ENCODE data around the gene REXO1. TPM values are rescaled to one million over a fixed set of nuclear protein-coding genes. Genes with fewer than 3 reads are reported as not detected.
A peak's percentile ranks its signal among the peaks of the same experiment; 100 is the strongest.

The REXO1 gene
- total and polyA plus RNA-seq, 2 donors (not counting 1 experiment from before 2014, with no cell fraction given): 72.6 to 898 TPM

DNA sequence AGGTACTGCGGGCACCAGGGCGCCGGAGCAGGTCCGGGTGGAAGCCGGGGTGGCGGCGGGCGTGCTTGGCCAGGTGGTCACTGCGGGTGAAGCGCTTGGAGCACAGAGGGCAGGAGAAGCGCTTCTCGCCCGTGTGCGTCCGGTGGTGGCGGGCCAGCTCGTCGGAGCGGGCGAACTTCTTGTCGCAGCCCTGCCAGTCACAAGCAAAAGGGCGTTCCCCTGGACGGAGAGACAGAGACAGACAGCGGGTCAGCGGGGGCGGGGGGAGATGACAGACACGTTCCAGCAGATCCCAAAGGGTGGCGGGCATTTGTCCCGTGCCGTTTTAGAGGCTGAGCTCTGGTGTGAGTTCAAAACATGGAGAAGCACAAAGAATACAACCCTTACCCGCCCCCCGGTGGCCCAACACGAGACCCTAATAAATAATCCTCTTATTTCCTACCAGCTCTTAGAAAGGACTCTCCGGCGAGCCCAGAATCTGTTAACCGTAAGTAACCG, 6.3 kb upstream of the REXO1 start:
- Histone ChIP-seq H3K4me2 (replicated peaks; ENCODE audit: low read depth, low read length, poor library complexity, severe bottlenecking) (peak overlapping the region; percentile 97), H3K27me3 (replicated peaks in 1 of 4; ENCODE audit: control extremely low read depth in 1 of 4, control insufficient read depth in 3 of 4, insufficient read depth in 4 of 4, low read length in 3 of 4) (no peaks in the 10 kb centered on the region), H3K36me3 (replicated peaks in 1 of 2; ENCODE audit: control extremely low read depth in 1 of 2, control insufficient read depth in 1 of 2, extremely low read depth in 1 of 2, insufficient read depth in 2 of 2, low read length in 1 of 2) (peaks cover 0 to 4% of the 10 kb centered on the region in 2 experiments), H3K4me3 (ENCODE audit: control extremely low read depth in 1 of 5, extremely low read depth in 1 of 5, insufficient read depth in 1 of 5, low read depth in 2 of 5, low read length in 4 of 5) (no peak overlapping the region), H3K4me1 (ENCODE audit: control insufficient read depth in 2 of 2, insufficient read depth in 2 of 2, low read length in 2 of 2) (peaks cover 64 to 82% of the 10 kb centered on the region in 2 donors), H3K79me2 (ENCODE audit: control insufficient read depth, insufficient read depth, low read length) (peaks cover 65% of the 10 kb centered on the region), H3K27ac (ENCODE audit: low read length in 2 of 2) (peak overlapping the region in 1 of 2 donors; percentile 57), H3K9ac (ENCODE audit: low read length) (no peak overlapping the region), H3K9me3 (ENCODE audit: control extremely low read depth in 1 of 3, control insufficient read depth in 2 of 3, insufficient read depth in 1 of 3, low read length in 2 of 3) (no peaks in the 10 kb centered on the region), H2AFZ (ENCODE audit: insufficient read depth, low read depth, low read length, poor library complexity, severe bottlenecking) (no peak overlapping the region), H4K20me1 (ENCODE audit: control insufficient read depth, insufficient read depth, low read length, poor library complexity, severe bottlenecking) (peaks cover 78% of the 10 kb centered on the region)
- POLR2A ChIA-PET: interaction anchor here (0.7 to 1.1 kb wide), 2 partner anchors 43 to 209 kb away, joined by 3 to 4 read pairs; no protein-coding TSS in a partner anchor
- TF ChIP-seq EZH2 (IDR thresholded peaks at IDR 0.05; ENCODE audit: borderline replicate concordance, insufficient read depth, low read depth, low read length, poor library complexity, severe bottlenecking): no peak
- TF ChIP-seq, protein P1, sequence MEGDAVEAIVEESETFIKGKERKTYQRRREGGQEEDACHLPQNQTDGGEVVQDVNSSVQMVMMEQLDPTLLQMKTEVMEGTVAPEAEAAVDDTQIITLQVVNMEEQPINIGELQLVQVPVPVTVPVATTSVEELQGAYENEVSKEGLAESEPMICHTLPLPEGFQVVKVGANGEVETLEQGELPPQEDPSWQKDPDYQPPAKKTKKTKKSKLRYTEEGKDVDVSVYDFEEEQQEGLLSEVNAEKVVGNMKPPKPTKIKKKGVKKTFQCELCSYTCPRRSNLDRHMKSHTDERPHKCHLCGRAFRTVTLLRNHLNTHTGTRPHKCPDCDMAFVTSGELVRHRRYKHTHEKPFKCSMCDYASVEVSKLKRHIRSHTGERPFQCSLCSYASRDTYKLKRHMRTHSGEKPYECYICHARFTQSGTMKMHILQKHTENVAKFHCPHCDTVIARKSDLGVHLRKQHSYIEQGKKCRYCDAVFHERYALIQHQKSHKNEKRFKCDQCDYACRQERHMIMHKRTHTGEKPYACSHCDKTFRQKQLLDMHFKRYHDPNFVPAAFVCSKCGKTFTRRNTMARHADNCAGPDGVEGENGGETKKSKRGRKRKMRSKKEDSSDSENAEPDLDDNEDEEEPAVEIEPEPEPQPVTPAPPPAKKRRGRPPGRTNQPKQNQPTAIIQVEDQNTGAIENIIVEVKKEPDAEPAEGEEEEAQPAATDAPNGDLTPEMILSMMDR (IDR thresholded peaks at IDR 0.05): no peak
- peaks cover 68% of the 10 kb centered on the region for H3K4me1 Mint-ChIP-seq
- 95% methylated on average over 34 of the region's 37 CpGs for WGBS (ENCODE audit: insufficient coverage)
- ATAC-seq (ENCODE audit: low read depth): no peak
- peak overlapping the region; percentile 66 for H3K4me3 Mint-ChIP-seq
- H3K9me3 Mint-ChIP-seq (ENCODE audit: insufficient read depth): no peaks in the 10 kb centered on the region
- intact Hi-C loops (cut with micrococcal nuclease): no loop called here
- H3K27ac Mint-ChIP-seq: peak overlapping the region; percentile 69
- CTCF ChIA-PET: no interaction called here
- no peaks in the 10 kb centered on the region for H3K27me3 Mint-ChIP-seq
- DNase-seq: no peak

DNA sequence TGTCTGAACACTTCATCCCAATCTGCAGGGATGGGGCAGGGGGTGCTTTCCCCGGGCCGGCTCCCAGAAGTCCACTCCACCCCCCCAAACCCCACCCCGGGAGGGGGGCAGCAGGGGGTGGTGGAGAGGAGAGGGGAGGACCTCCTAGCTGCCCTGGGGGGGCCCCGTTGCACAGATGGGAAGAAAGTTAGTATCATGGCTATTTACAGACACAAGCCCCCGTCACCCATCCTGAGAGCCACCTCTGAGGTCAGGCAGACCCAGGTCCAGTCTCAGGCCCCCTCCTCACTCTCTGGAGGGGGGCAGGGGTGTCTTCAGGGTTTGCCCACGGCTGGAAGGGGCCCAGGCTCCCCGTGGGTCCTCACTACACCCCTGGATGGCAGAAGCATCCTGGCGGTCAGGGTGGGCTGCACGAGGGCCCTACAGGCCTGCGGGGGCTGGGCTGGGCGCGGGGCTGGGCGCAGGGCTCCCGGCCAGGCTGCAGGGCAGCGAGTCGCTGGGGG, 5.8 kb upstream of the REXO1 start:
- ChIA-PET POLR2A (interaction anchor here (1.1 kb wide), 1 partner anchor 43 kb away, joined by 4 read pairs; no protein-coding TSS in a partner anchor), CTCF (interaction anchor here (0.5 kb wide), 1 partner anchor 21 kb away, joined by 8 read pairs; no protein-coding TSS in a partner anchor)
- no peak for TF ChIP-seq EZH2 (IDR thresholded peaks at IDR 0.05; ENCODE audit: borderline replicate concordance, insufficient read depth, low read depth, low read length, poor library complexity, severe bottlenecking)
- TF ChIP-seq, protein P1 (IDR thresholded peaks at IDR 0.05): no peak
- DNase-seq (no peak), ATAC-seq (ENCODE audit: low read depth) (no peak)
- Mint-ChIP-seq H3K4me3 (peak overlapping the region; percentile 66), H3K27ac (no peak overlapping the region), H3K9me3 (ENCODE audit: insufficient read depth) (no peaks in the 10 kb centered on the region), H3K27me3 (no peaks in the 10 kb centered on the region), H3K4me1 (peaks cover 67% of the 10 kb centered on the region)
- Histone ChIP-seq H4K20me1 (ENCODE audit: control insufficient read depth, insufficient read depth, low read length, poor library complexity, severe bottlenecking) (peaks cover 73% of the 10 kb centered on the region), H3K9me3 (ENCODE audit: control extremely low read depth in 1 of 3, control insufficient read depth in 2 of 3, insufficient read depth in 1 of 3, low read length in 2 of 3) (no peaks in the 10 kb centered on the region), H3K4me3 (ENCODE audit: control extremely low read depth in 1 of 5, extremely low read depth in 1 of 5, insufficient read depth in 1 of 5, low read depth in 2 of 5, low read length in 4 of 5) (no peak overlapping the region), H3K27me3 (replicated peaks in 1 of 4; ENCODE audit: control extremely low read depth in 1 of 4, control insufficient read depth in 3 of 4, insufficient read depth in 4 of 4, low read length in 3 of 4) (no peaks in the 10 kb centered on the region), H3K9ac (ENCODE audit: low read length) (no peak overlapping the region), H3K36me3 (replicated peaks in 1 of 2; ENCODE audit: control extremely low read depth in 1 of 2, control insufficient read depth in 1 of 2, extremely low read depth in 1 of 2, insufficient read depth in 2 of 2, low read length in 1 of 2) (peaks cover 0 to 4% of the 10 kb centered on the region in 2 experiments), H2AFZ (ENCODE audit: insufficient read depth, low read depth, low read length, poor library complexity, severe bottlenecking) (no peak overlapping the region), H3K79me2 (ENCODE audit: control insufficient read depth, insufficient read depth, low read length) (peaks cover 64% of the 10 kb centered on the region), H3K4me2 (replicated peaks; ENCODE audit: low read depth, low read length, poor library complexity, severe bottlenecking) (peak overlapping the region; percentile 79), H3K4me1 (ENCODE audit: control insufficient read depth in 2 of 2, insufficient read depth in 2 of 2, low read length in 2 of 2) (peaks cover 67 to 81% of the 10 kb centered on the region in 2 donors), H3K27ac (ENCODE audit: low read length in 2 of 2) (peak overlapping the region in 1 of 2 donors; percentile 18)
- 83% methylated on average over 11 of the region's 16 CpGs for WGBS (ENCODE audit: insufficient coverage)
- intact Hi-C loops (cut with micrococcal nuclease): no loop called here
